HG03103 (cell line): ENCODE measurements around the gene ERVK3-1.
"Not testable (repeated sequence)": the region's sequence is repeated elsewhere in the genome, so short reads cannot be mapped to it uniquely, and the experiment has no call there.

Experiments
- ATAC-seq: cut with Tn5 transposase; IDR thresholded peaks from one replicate; pipeline ENCODE4 v1.9.1; 2021; ENCODE audit warnings: low read depth; ENCODE audit not compliant: unreplicated experiment

ERVK3-1 gene

DNA sequence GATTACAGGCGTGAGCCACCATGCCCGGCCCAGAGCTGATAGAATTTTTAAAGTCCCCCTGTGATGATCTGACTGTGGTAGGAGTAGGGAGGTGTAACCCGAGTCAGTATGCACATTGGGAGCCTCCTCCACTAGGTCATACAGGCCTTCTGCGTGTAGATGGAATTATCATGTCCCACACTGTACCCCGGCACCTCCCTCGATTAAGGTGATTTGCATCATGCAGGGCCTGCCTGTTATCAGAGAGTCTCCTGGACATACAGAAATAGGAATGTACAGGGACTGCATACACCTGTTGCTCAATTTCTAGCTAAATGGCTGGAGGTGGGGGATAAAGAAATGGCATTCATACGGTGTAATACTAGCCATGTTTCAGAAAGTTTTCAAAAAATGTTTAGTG is 922 bp upstream of the ERVK3-1 start:
- no peak for ATAC-seq

DNA sequence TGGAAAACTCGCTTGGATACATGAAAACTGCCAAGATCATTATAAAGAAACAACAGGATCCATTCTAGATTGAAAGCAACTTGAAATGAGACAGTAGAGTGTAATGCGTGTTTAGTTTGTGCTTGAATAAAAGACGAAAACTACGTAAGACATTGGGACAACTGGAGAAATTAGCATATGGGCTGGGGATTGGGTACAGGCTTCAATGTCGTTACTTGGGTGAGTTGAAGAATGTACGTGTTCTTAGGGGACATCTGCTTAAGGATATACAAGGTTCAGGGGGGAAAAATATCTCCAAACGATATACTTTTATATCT is 471 bp upstream of the ERVK3-1 start:
- no peak for ATAC-seq

DNA sequence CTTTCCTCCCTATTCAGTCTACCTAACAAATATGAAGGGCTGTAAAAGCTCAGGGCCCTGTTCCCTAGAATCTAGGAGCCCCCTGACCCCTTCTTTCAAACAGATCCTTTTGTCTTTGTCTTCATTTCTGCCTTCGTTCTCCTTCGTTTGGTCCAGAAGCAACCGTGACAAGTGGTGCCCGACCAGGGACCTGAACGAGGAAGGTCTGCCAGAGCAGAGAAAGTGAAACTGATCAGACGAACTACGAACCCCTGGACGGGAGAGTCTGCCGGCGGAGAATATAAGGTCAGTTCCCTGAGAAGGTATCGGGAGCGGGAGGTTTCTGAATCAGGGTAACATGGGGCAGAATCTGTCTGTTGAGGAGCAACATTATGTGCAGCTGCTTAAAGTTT is 751 bp downstream of the ERVK3-1 start:
- no peak for ATAC-seq

DNA sequence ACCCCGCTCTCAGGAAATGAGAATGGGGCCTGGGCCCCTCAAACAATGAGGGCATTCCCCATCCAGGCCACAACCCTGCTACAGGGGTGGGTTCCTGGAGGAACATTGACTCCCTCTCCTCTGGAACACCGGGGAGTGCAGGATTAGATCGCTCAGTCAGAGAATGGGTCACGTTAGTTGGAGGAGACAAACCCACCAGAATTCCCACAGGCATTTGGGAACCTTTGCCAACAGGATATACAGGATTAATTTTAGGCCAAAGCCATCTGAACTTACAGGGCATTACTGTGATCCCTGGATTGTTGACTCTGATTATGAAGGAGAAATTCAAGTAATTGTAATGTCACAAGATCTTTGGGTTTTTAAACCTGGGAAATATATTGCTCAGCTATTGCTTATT is 2.6 kb downstream of the ERVK3-1 start:
- no peak for ATAC-seq

DNA sequence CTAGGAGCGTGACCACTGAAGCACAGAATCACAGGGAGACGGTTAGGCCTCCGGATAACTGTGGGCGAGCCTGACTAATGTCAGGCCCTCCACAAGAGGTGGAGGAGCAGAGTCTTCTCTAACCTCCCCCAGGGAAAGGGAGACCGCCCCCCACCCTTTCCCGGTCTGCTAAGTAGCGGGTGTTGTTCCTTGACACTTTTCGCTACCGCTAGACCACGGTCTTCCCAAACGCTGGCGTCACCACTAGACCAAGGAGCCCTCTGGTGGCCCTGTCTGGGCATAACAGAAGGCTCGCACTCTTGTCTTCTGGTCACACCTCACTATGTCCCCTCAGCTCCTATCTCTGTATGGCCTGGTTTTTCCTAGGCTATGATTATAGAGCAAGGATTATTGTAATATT is 5.5 kb downstream of the ERVK3-1 start:
- not testable (repeated sequence) for ATAC-seq

DNA sequence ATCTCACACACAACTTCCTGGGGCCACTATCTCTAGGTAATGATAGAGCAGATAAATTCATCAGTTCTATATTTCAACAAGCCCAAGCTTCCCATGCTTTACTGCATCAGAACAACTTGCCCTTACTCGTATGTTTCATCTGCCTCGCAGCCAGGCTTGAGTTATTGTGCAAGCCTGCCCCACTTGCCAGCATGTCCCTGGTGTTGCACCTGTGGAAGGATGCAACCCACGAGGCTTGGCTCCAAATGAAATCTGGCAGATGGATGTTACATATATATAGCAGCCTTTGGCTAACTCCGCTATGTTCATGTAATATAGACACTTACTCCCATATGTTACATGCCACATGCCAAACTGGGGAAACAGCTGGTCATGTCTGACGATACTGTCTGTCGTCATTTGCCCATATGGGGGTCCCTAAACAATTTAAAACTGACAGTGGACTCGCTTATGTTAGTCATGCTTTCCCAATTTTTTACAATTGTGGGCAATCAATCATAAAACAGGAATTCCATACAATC is 6.2 kb downstream of the ERVK3-1 start:
- no peak for ATAC-seq

DNA sequence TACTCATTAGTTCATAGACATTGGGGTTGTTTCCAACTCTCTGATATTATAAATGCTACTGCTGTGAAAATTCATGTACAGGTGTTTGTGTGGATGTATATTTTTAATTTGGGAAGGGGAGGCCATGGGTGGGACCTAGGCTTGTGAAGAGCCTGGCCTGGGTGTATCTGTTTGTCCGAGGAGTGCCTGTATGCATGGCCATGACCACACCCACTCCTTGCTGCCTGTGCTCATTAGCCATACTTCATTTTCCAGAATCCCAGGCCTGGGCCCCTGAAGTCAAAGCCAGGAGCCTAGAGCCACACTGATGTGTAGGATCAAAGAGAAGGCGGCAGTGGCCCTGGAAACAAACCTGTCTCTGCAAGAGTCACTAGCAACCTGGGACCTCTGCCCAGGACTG is 10.4 kb downstream of the ERVK3-1 start:
- ATAC-seq: no peak

DNA sequence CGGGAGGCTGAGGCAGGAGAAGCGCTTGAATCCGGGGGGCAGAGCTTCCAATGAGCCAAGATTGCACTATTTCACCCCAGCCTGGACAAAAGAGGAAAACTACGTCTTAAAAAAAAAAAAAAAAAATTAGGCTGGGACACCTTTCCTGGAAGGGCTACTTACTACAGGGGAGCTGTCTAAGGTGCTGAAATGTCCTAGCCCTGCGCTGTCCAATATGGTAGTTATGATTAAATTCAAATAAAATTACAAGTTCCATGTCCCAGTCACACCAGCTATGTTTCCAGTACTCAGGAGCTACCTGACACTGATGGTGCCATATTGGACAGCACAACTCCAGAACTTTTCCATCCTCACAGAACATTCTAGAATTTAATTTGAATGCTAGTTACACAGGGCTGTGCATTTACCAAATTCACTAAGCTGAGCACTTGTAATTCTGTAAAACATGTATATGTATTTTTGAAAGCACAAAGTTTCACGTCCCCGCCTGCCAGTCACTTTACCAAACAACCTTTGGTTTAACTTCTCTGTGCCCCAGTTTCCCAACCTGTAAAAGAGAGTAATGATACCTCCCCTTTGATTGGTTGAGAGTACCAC is 12.4 kb downstream of the ERVK3-1 start:
- ATAC-seq: no peak

DNA sequence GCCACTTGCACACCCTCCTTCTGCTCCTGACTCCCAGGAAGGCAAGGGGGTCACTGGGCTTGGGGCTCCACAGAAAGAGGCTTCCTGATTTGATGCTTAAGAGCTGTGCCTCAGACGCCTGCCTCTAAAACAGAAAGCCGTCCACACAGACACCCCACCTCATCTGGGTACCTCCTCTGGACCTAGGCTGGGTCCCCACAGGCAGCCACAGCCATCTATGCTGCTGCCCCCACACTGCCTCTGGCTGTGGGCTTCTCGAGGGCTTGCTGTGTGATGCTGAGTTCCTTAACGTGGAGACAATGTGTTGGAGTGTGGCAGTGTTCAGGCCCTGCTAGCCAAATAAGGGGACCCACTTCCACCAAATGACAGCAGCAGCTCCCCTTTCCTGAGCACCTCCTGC is 13.1 kb downstream of the ERVK3-1 start:
- ATAC-seq: no peak

DNA sequence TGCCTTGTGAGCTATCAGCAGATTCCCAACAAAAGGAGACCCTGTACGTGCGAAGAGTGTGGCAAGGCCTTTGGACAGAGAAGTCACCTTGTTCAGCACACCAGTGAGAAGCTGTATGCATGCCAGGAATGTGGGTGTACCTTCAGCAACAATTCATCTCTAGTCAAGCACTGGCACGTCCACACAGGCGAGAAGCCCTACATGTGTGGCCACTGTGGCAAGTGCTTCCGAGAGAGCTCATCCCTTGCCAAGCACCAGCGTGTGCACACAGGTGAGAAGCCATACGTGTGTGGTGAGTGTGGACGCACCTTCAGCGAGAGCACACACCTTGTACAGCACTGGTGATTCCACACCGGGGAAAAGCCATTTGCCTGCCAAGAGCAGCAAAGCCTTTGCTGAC is 14.1 kb downstream of the ERVK3-1 start:
- no peak for ATAC-seq

DNA sequence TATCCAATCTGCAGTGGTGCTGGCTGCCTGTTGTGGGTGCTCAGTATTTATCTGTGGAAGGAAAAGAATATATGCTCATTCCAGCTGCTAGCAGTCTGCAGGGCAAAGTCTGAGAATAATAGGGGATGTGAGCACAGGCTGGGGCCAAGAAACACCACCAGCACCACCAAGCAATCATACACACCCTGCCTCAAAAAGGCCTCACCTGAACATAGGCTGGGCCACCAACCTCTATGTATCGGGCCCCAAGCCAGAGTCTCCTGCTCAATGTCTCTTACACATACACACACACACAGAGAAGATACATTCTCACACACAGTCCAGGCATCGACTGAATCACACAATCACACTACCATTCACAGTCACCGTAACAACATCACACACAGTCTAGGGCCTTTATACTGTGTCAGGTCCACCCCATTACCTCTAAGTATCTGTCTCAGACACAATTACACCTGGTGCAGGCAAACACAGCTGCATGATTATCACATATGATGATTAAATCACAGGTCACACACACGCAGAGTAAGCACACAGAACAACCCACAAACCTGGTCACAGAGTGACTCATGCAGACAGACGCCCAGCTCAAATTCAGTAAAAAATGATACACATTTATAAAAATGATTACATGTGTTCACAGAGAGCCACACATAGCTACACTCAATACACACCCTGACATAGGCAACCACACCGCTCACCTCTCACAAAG is 20.3 kb downstream of the ERVK3-1 start:
- no peak for ATAC-seq

DNA sequence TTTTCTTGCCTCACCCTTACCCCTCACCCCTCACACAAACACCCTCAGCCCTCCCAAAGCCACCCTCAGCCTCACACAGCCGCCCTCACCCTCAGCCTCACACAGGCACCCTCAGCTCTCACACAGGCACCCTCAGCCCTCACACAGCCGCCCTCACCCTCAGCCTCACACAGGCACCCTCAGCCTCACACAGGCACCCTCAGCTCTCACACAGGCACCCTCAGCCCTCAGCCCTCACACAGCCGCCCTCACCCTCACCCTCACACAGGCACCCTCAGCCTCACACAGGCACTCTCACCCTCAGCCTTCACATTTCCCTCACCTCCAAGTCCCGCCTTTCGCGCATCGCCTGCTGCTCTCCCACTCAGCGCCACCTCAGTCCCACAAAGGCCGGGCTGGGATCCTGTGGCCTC is 21.3 kb downstream of the ERVK3-1 start:
- ATAC-seq: no peak

DNA sequence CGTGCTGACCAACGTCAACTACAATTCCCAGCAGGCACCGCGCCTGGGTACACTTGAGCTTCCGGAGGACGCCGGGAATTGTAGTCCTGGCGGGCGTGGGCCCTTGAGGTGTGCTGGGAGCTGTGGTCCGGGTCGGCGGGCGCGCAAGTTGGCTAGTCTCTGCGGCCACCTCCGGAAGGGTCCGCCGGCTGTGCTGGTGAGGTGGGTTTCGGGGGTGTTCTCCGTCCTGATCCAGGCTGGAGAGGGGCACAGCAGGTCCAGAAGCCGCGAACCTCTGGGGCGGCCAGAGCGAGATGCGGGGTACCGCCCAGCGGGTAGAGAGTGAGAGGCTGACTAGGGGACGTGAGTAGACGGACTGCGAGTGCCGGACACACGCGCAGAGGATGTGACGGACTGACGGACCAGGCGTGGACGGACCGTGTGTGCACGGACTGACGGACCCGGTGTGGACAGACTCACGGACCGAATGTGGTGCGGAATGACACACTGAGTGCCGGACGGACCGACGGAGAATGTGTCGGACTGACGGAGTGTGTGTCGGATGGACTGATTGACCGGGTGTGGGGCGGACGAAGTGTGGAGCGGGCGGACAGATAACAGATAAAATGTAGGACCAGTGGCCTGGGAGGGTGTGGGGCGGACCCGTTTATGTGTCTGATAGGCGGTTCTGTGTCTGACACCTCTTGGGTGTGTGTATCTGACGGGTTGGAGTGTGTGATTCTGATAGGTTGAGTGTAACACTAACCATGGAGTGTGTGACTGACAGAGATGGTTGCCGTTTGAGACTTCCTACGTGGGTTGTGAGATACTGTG is 21.9 kb downstream of the ERVK3-1 start, which contains the start of gene ZSCAN22:
Gene ZSCAN22 (plus strand): TSS at position 81 of the 813 bp plus-strand sequence. CDS start 7,809 bp downstream, outside the sequence.
- ATAC-seq: peak; percentile 80

DNA sequence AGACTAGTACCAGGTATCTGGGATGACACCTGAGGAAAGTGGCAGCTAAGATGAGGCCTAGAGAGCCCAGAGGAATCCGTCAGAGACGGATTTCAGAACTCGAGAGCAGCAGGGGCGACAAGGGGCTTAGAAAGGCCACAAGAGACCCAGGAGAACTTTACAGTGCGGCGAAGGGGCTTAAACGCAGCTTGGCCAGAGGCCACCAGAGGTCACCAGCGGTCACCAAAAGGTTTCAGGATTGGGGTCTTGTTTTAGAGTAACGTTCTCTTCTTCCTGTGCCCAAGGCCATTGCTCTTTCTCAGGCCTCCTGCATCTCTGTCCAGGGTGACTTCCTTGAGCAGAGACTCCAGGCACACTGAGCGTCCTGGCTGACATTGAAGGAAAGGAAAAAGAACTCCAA is 23.8 kb downstream of the ERVK3-1 start:
- no peak for ATAC-seq

DNA sequence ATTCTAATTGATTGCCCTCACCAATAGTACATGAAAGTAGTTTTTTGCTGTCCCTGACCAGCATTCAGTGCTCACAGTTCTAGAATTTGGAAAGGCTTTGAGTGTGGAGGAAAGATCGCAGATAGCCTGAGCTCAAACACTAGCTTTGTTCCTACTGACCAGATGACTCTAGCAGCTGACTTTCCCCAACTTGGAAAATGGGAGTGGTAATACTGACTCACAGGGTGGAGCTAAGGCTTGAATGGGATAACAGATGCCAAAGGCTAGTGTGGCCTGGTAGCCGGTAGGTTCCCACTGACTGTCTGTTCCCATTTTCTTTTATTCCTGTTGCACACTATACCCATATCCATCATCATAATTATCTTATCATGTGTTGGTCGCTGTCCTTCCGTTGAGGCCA is 25.3 kb downstream of the ERVK3-1 start:
- no peak for ATAC-seq

DNA sequence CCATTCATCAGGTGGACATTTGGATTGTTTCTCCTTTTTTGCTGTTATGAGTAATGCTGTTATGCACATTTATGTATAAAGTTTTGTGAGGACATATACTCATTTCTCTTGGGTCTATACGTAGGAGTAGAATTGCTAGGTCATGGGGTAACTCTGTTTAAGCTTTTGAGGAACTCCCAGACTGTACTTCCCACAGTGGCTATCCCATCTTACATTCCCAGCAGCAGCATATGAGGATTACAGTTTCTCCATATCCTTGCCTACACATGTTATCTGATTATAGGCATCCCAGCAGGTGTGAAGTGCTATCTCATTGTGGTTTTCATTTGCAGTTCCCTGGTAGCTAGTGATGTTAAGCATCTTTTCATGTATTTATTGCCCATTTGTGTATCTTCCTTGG is 27.5 kb downstream of the ERVK3-1 start:
- ATAC-seq: no peak

DNA sequence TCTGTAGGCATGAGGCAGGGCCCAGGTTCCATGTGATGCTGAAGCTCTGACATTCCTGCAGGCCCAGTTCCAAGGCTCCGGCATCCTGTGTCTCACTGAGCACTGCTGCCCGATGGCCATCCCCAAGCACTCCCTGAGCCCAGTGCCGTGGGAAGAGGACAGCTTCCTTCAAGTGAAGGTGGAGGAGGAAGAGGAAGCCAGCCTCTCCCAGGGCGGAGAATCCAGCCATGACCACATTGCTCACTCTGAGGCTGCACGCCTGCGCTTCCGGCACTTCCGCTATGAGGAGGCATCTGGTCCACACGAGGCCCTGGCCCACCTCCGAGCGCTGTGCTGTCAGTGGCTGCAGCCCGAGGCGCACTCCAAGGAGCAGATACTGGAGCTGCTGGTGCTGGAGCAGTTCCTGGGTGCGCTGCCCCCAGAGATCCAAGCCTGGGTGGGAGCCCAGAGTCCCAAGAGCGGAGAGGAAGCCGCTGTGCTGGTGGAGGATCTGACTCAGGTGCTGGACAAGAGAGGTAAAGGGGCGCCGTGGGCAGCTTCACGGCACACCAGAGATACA is 29.6 kb downstream of the ERVK3-1 start:
- ATAC-seq: no peak

DNA sequence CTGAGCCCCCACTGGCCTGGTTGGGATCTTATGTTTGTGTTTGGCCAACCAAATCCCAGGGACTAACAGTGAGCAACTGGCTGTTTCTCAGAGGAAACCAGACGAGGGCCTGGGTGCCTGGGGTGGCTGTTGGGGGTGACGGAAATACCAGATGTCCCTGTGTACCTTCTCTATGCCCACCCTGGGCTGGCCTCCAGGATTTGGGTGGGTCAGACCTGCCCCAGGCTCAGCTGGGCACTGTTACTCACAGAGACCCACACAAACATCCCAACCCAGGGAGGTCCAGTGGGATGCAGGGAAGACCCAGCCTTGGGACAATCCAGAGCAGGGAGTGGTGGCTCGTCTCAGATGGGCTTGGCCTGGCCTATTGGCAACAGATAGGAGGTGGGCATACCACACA is 30.5 kb downstream of the ERVK3-1 start:
- ATAC-seq: no peak

DNA sequence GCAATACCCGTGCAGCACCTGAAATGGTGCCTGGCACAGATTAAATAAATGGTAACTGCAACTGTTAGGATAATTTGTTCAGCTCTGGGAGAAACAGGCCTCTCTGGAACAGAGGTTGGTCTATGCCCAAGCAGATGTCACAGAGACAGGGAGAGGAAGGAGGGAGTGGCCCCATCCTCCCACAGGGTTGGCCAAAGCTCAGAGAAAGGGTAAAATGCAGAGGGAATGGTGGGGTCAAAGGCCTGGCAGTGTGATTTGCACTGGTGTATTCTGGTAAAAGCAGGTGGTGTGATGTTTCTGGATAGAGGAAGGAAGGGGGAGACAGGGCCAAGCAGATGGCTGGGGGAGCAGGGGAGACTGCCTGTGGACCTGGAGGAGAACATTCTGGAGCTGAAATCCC is 31.0 kb downstream of the ERVK3-1 start:
- no peak for ATAC-seq

DNA sequence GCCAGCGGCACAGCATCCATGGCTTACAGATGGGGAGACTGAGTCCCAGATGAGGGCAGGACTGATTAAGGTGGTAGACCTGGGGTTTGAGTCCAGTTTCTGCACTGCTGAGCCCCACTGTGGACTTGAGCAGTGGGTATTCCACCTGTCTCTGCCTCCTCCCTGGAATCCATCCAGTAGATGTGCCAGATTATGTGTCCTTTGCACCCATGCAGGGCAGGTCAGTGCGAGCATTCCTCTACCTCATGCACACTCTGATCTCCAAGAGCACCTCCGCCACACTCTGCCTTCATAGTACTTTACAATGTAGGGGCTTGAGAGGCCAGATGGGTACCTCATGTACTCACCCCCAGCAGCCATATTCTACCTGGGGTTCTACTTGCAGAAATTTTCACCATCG is 31.6 kb downstream of the ERVK3-1 start:
- no peak for ATAC-seq

DNA sequence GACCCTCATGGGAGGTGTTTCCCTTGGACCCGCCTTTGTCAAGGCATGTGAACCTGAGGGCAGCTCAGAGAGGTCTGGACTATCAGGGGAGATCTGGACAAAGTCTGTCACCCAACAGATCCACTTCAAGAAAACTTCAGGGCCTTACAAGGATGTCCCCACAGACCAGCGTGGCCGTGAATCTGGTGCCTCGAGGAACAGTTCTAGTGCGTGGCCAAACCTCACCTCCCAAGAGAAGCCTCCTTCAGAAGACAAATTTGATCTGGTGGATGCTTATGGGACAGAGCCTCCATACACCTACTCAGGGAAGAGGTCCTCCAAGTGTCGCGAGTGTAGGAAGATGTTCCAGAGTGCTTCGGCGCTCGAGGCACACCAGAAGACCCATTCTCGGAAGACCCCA is 33.2 kb downstream of the ERVK3-1 start:
- ATAC-seq: no peak
